H9 (cell line): Measurements from ENCODE around the gene SNED1. TPM values are rescaled to one million over a fixed set of nuclear protein-coding genes. Genes with fewer than 3 reads are reported as not detected.

Experiments
- DNase-seq: peaks from one replicate; pipeline ENCODE4 v3.0.0-alpha.2; 2017
- H2AFZ ChIP-seq: one replicate; pipeline ENCODE4 v1.6.1; 2013; ENCODE audit warnings: mild to moderate bottlenecking, low read length, control low read depth, moderate library complexity
- H2AK5ac ChIP-seq: 2 replicates; pipeline ENCODE4 v1.6.1; 2013; ENCODE audit warnings: low read length, control low read depth, mixed read lengths; ENCODE audit not compliant: insufficient read length
- H2BK120ac ChIP-seq: one replicate; pipeline ENCODE4 v1.6.1; 2013; ENCODE audit warnings: low read depth, mild to moderate bottlenecking, low read length, control low read depth, inconsistent platforms; ENCODE audit not compliant: poor library complexity, severe bottlenecking
- H2BK12ac ChIP-seq: 2 replicates; pipeline ENCODE4 v1.6.1; 2013; ENCODE audit warnings: low read length, control low read depth, mixed read lengths, low read depth; ENCODE audit not compliant: insufficient read length
- H2BK15ac ChIP-seq: 2 replicates; pipeline ENCODE4 v1.6.1; 2013; ENCODE audit warnings: low read depth, low read length, control low read depth
- H2BK20ac ChIP-seq: one replicate; pipeline ENCODE4 v1.6.1; 2013; ENCODE audit warnings: low read depth, mild to moderate bottlenecking, low read length, control low read depth, inconsistent platforms; ENCODE audit not compliant: poor library complexity, severe bottlenecking
- H2BK5ac ChIP-seq: 2 replicates; pipeline ENCODE4 v1.6.1; 2013; ENCODE audit warnings: low read length, control low read depth, mixed read lengths; ENCODE audit not compliant: insufficient read length
- H3K14ac ChIP-seq: 2 replicates; pipeline ENCODE4 v1.6.1; 2013; ENCODE audit warnings: low read length, control low read depth; ENCODE audit not compliant: insufficient read depth
- H3K18ac ChIP-seq: 2 replicates; pipeline ENCODE4 v1.6.1; 2013; ENCODE audit warnings: low read depth, mild to moderate bottlenecking, mixed read lengths, low read length, control low read depth; ENCODE audit not compliant: insufficient read length
- H3K23ac ChIP-seq: 2 replicates; pipeline ENCODE4 v1.6.1; 2013; ENCODE audit warnings: low read length, control low read depth, mixed read lengths, low read depth; ENCODE audit not compliant: insufficient read length
- H3K23me2 ChIP-seq: 2 replicates; pipeline ENCODE4 v1.6.1; 2013; ENCODE audit warnings: low read depth, mild to moderate bottlenecking, mixed read lengths, low read length, control low read depth; ENCODE audit not compliant: insufficient read length, poor library complexity, severe bottlenecking
- H3K27ac ChIP-seq: 2 replicates; pipeline ENCODE4 v1.5.1; 2013; ENCODE audit warnings: low read length, control low read depth, mixed read lengths, low read depth; ENCODE audit not compliant: insufficient read length
- H3K27me3 ChIP-seq: 2 replicates; pipeline ENCODE4 v1.6.1; 2013; ENCODE audit warnings: low read length, control low read depth, inconsistent platforms; ENCODE audit not compliant: insufficient read depth
- H3K4ac ChIP-seq: 2 replicates; pipeline ENCODE4 v1.6.1; 2013; ENCODE audit warnings: low read depth, mild to moderate bottlenecking, control low read depth, inconsistent platforms, low read length, moderate library complexity
- H3K4me1 ChIP-seq: 2 replicates; pipeline ENCODE4 v1.6.1; 2013; ENCODE audit warnings: low read length, control low read depth, inconsistent platforms; ENCODE audit not compliant: insufficient read depth
- H3K4me2 ChIP-seq: 2 replicates; pipeline ENCODE4 v1.6.1; 2013; ENCODE audit warnings: low read length, control low read depth, mixed read lengths; ENCODE audit not compliant: insufficient read length, insufficient read depth
- H3K56ac ChIP-seq: 2 replicates; pipeline ENCODE4 v1.6.1; 2013; ENCODE audit warnings: low read depth, mild to moderate bottlenecking, mixed read lengths, low read length, control low read depth; ENCODE audit not compliant: insufficient read length
- H3K79me1 ChIP-seq: 2 replicates; pipeline ENCODE4 v1.6.1; 2013; ENCODE audit warnings: low read depth, mild to moderate bottlenecking, moderate library complexity, low read length, control low read depth, inconsistent platforms; ENCODE audit not compliant: insufficient read depth, poor library complexity, severe bottlenecking
- H3K79me2 ChIP-seq: 2 replicates; pipeline ENCODE4 v1.6.1; 2013; ENCODE audit warnings: low read length, control low read depth, inconsistent platforms; ENCODE audit not compliant: insufficient read depth
- H3K9ac ChIP-seq: 2 replicates; pipeline ENCODE4 v1.6.1; 2013; ENCODE audit warnings: low read length, control low read depth, mixed read lengths; ENCODE audit not compliant: insufficient read length; ENCODE audit errors: extremely low read depth
- H3K9me3 ChIP-seq: one replicate; pipeline ENCODE4 v1.6.1; 2013; ENCODE audit warnings: low read depth, low read length, inconsistent platforms; ENCODE audit not compliant: control insufficient read depth
- H3T11ph ChIP-seq: one replicate; pipeline ENCODE4 v1.6.1; 2013; ENCODE audit warnings: mild to moderate bottlenecking, low read length, control low read depth, inconsistent platforms
- H4K20me1 ChIP-seq: one replicate; pipeline ENCODE4 v1.6.1; 2013; ENCODE audit not compliant: control insufficient read depth, insufficient read length, insufficient read depth
- H4K5ac ChIP-seq: 2 replicates; pipeline ENCODE4 v1.6.1; 2013; ENCODE audit warnings: low read depth, mild to moderate bottlenecking, mixed read lengths, low read length, control low read depth; ENCODE audit not compliant: insufficient read length
- H4K8ac ChIP-seq: replicated peaks from 2 replicates; pipeline ENCODE4 v1.6.1; 2013; ENCODE audit warnings: low read length, control low read depth, mixed read lengths, low read depth; ENCODE audit not compliant: insufficient read length
- H4K91ac ChIP-seq: 2 replicates; pipeline ENCODE4 v1.6.1; 2013; ENCODE audit warnings: low read depth, mild to moderate bottlenecking, moderate library complexity, mixed read lengths, low read length, control low read depth; ENCODE audit not compliant: insufficient read length
- H3K27ac Mint-ChIP-seq, 3 experiments: 2 replicates in 2 of 3; 3 replicates in 1 of 3; pipeline ENCODE4 v1.8.0; 2020 to 2021; ENCODE audit warnings: mixed read lengths in 3 of 3, mild to moderate bottlenecking in 1 of 3, moderate library complexity in 1 of 3
- H3K27me3 Mint-ChIP-seq: 2 replicates; pipeline ENCODE4 v1.8.0; 2021; ENCODE audit warnings: low read depth, mild to moderate bottlenecking, moderate library complexity, mixed read lengths
- H3K36me3 Mint-ChIP-seq, 3 experiments: 2 replicates in 2 of 3; 3 replicates in 1 of 3; pipeline ENCODE4 v1.8.0; 2020 to 2021; ENCODE audit warnings: low read depth in 3 of 3, mixed read lengths in 3 of 3; ENCODE audit not compliant: insufficient read depth in 1 of 3
- H3K4me1 Mint-ChIP-seq, 2 experiments: 2 replicates each; pipeline ENCODE4 v1.8.0; 2020; ENCODE audit warnings: mixed read lengths in 2 of 2
- H3K4me3 Mint-ChIP-seq, 2 experiments: 2 replicates in 1 of 2; 3 replicates in 1 of 2; pipeline ENCODE4 v1.8.0; 2020 to 2021; ENCODE audit warnings: mild to moderate bottlenecking in 2 of 2, mixed read lengths in 2 of 2, moderate library complexity in 1 of 2
- H3K9me3 Mint-ChIP-seq, 2 experiments: 2 replicates in 1 of 2; 3 replicates in 1 of 2; pipeline ENCODE4 v1.8.0; 2020; ENCODE audit warnings: mild to moderate bottlenecking in 2 of 2, mixed read lengths in 2 of 2, moderate library complexity in 1 of 2
- WGBS: extraction: QIAGEN DNeasy Blood & Tissue Kit; methylation state at CpG from one replicate; pipeline ENCODE4 v1.1.7; 2013; ENCODE audit warnings: missing lambda C conversion rate, low lambda C conversion rate, mixed read lengths; ENCODE audit not compliant: insufficient read length; ENCODE audit errors: extremely low coverage; 5-methylcytosine and 5-hydroxymethylcytosine counted together
- total RNA-seq: library from RNA; stranded (reverse); gene quantifications from 2 replicates; pipeline ENCODE4 v1.2.1, GENCODE V29; 2021
- TF ChIP-seq, protein P1 (sequence below): fragments of 200-600 bp; sonication (generic); conservative IDR thresholded peaks from 3 replicates; pipeline ENCODE4 v1.8.0; 2021; ENCODE audit warnings: antibody characterized with exemption, mild to moderate bottlenecking

The SNED1 gene
- total RNA-seq, 1 experiment from 2014 or later: 2.5 TPM

DNA sequence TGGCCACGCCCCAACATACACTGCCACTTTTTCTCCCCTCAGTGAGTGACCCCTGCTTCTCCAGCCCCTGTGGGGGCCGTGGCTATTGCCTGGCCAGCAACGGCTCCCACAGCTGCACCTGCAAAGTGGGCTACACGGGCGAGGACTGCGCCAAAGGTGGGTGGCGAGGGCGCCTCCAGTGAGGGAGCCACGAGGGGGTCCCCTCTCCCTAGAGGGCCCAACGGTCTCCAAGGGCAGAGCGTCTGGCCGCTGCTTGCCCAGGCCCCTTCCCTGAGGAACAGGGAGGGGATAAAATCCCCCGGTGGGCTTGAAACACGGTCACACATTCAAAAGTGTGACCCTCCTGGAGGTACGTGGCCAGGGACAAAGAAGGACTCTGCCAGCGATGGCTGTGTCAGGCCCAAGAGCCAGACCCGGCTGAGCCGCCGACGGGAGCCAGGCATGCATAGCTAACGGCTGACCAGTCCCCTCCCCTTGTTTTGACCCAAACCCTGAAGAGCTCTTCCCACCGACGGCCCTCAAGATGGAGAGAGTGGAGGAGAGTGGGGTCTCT is 66.5 kb downstream of the SNED1 start:
- H3K4me1 Mint-ChIP-seq: peaks cover 0 to 7% of the 10 kb centered on the region in 2 experiments; a peak in 3 of 4 replicates

More for the DNA sequence above, 66.5 kb downstream of the SNED1 start:
- H3K27me3 Mint-ChIP-seq: no peaks in the 10 kb centered on the region; the same call in 1 of the 2 replicates
- Histone ChIP-seq H3K14ac (no peak overlapping the region), H4K8ac (no peak overlapping the region), H3K4ac (no peak overlapping the region), H2AK5ac (no peak overlapping the region), H3T11ph (no peak overlapping the region), H4K20me1 (no peaks in the 10 kb centered on the region), H3K27ac (no peak overlapping the region), H3K27me3 (no peaks in the 10 kb centered on the region), H3K23ac (no peak overlapping the region), H3K4me1 (no peaks in the 10 kb centered on the region), H2BK15ac (no peak overlapping the region), H3K79me1 (no peaks in the 10 kb centered on the region), H2AFZ (no peak overlapping the region), H4K91ac (no peak overlapping the region), H3K4me2 (no peak overlapping the region), H3K79me2 (no peaks in the 10 kb centered on the region), H3K9ac (no peak overlapping the region), H3K56ac (no peak overlapping the region), H2BK12ac (no peak overlapping the region), H2BK120ac (no peak overlapping the region), H3K9me3 (no peaks in the 10 kb centered on the region), H2BK20ac (no peak overlapping the region), H3K18ac (no peak overlapping the region), H2BK5ac (no peak overlapping the region), H3K23me2 (no peaks in the 10 kb centered on the region), H4K5ac (no peak overlapping the region)
- TF ChIP-seq, protein P1, sequence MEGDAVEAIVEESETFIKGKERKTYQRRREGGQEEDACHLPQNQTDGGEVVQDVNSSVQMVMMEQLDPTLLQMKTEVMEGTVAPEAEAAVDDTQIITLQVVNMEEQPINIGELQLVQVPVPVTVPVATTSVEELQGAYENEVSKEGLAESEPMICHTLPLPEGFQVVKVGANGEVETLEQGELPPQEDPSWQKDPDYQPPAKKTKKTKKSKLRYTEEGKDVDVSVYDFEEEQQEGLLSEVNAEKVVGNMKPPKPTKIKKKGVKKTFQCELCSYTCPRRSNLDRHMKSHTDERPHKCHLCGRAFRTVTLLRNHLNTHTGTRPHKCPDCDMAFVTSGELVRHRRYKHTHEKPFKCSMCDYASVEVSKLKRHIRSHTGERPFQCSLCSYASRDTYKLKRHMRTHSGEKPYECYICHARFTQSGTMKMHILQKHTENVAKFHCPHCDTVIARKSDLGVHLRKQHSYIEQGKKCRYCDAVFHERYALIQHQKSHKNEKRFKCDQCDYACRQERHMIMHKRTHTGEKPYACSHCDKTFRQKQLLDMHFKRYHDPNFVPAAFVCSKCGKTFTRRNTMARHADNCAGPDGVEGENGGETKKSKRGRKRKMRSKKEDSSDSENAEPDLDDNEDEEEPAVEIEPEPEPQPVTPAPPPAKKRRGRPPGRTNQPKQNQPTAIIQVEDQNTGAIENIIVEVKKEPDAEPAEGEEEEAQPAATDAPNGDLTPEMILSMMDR: no peak
- H3K4me3 Mint-ChIP-seq: no peak overlapping the region
- no peak for DNase-seq
- no CpG with 5 or more reads among the region's 23 CpGs for WGBS
- no peaks in the 10 kb centered on the region for H3K36me3 Mint-ChIP-seq
- H3K27ac Mint-ChIP-seq: no peak overlapping the region
- no peaks in the 10 kb centered on the region for H3K9me3 Mint-ChIP-seq
